ENCODE data around the gene ST13. TPM values are rescaled to one million over a fixed set of nuclear protein-coding genes. Genes with fewer than 3 reads are reported as not detected.
"Not testable (repeated sequence)": the region's sequence is repeated elsewhere in the genome, so short reads cannot be mapped to it uniquely, and the experiment has no call there.

The ST13 gene
- total RNA-seq, 1 experiment from 2014 or later: 136 TPM

- DNase-seq (no peak), ATAC-seq (no peak)
- Histone ChIP-seq H3F3A (ENCODE audit: low read length, unreplicated experiment) (no peaks in the 10 kb centered on the region), H2AFZ (ENCODE audit: low read length) (no peak overlapping the region), H4K20me1 (ENCODE audit: low read length) (no peaks in the 10 kb centered on the region), H3K27me3 (ENCODE audit: low read length) (no peaks in the 10 kb centered on the region), H3K79me2 (ENCODE audit: low read length) (no peaks in the 10 kb centered on the region), H3K9ac (ENCODE audit: low read length) (no peak overlapping the region), H3K4me3 (ENCODE audit: low read length) (no peak overlapping the region), H3K36me3 (ENCODE audit: low read depth, low read length) (peaks cover 42% of the 10 kb centered on the region), H3K9me3 (ENCODE audit: low read length) (no peaks in the 10 kb centered on the region), H3K9me2 (replicated peaks; ENCODE audit: low read length) (no peaks in the 10 kb centered on the region), H3K4me1 (ENCODE audit: insufficient read depth, low read length) (no peaks in the 10 kb centered on the region), H3K27ac (ENCODE audit: low read length) (no peak overlapping the region), H3K4me2 (ENCODE audit: low read length) (no peak overlapping the region)
- TF ChIP-seq EZH2phosphoT487 (IDR thresholded peaks at IDR 0.05; ENCODE audit: borderline replicate concordance, low read length): no peak
- no peak for TF ChIP-seq CTCF (conservative IDR thresholded peaks at IDR 0.05; ENCODE audit: low read depth, low read length)
- no peak for TF ChIP-seq EZH2 (IDR thresholded peaks at IDR 0.05; ENCODE audit: low read length, unreplicated experiment)
- intact Hi-C loops (cut with micrococcal nuclease): no loop called here
- POLR2A ChIA-PET (ENCODE audit: unreplicated experiment): no interaction called here
- CTCF ChIA-PET: no interaction called here
- BruUV-seq (replicated peaks): no TSS peak
Measured at GRCh38 chr22:40826984-40827741, 29.3 kb downstream of the ST13 start.

- H3K4me1 ChIP-seq (ENCODE audit: insufficient read depth, low read length); ATAC-seq; H3F3A ChIP-seq (ENCODE audit: low read length, unreplicated experiment); H3K9me2 ChIP-seq (replicated peaks; ENCODE audit: low read length); H3K9ac ChIP-seq (ENCODE audit: low read length); DNase-seq; CTCF ChIA-PET; H3K9me3 ChIP-seq (ENCODE audit: low read length); H3K79me2 ChIP-seq (ENCODE audit: low read length); H3K27ac ChIP-seq (ENCODE audit: low read length); H2AFZ ChIP-seq (ENCODE audit: low read length); H4K20me1 ChIP-seq (ENCODE audit: low read length); H3K27me3 ChIP-seq (ENCODE audit: low read length); H3K4me2 ChIP-seq (ENCODE audit: low read length); intact Hi-C loops (cut with micrococcal nuclease); H3K4me3 ChIP-seq (ENCODE audit: low read length): not testable (repeated sequence)
- POLR2A ChIA-PET (ENCODE audit: unreplicated experiment): interaction anchor here (0.7 kb wide), 1 partner anchor 12 kb away, joined by 3 read pairs; no protein-coding TSS in a partner anchor
- TSS peak; percentile 79 for BruUV-seq (replicated peaks)
- H3K36me3 ChIP-seq (ENCODE audit: low read depth, low read length): peaks cover 38% of the 10 kb centered on the region
Measured at GRCh38 chr22:40826292-40826691, 30.1 kb downstream of the ST13 start.

GRCh38 chr22:40823426-40823825 is 33.0 kb downstream of the ST13 start:
- DNase-seq: no peak
- H4K20me1 ChIP-seq (ENCODE audit: low read length): no peaks in the 10 kb centered on the region
- no peaks in the 10 kb centered on the region for H3K9me3 ChIP-seq (ENCODE audit: low read length)
- peaks cover 4% of the 10 kb centered on the region for H3F3A ChIP-seq (ENCODE audit: low read length, unreplicated experiment)
- ChIA-PET POLR2A (ENCODE audit: unreplicated experiment) (no interaction called here), CTCF (no interaction called here)
- H3K36me3 ChIP-seq (ENCODE audit: low read depth, low read length): peaks cover 17% of the 10 kb centered on the region
- H3K9ac ChIP-seq (ENCODE audit: low read length): no peak overlapping the region
- no peak for ATAC-seq
- no peak overlapping the region for H3K4me2 ChIP-seq (ENCODE audit: low read length)
- H3K4me1 ChIP-seq (ENCODE audit: insufficient read depth, low read length): peaks cover 9% of the 10 kb centered on the region
- H3K79me2 ChIP-seq (ENCODE audit: low read length): peaks cover 7% of the 10 kb centered on the region
- no peak overlapping the region for H2AFZ ChIP-seq (ENCODE audit: low read length)
- no TSS peak for BruUV-seq (replicated peaks)
- intact Hi-C loops (cut with micrococcal nuclease): no loop called here
- H3K9me2 ChIP-seq (replicated peaks; ENCODE audit: low read length): no peaks in the 10 kb centered on the region
- no peak overlapping the region for H3K27ac ChIP-seq (ENCODE audit: low read length)
- H3K27me3 ChIP-seq (ENCODE audit: low read length): no peaks in the 10 kb centered on the region
- TF ChIP-seq CTCF (conservative IDR thresholded peaks at IDR 0.05; ENCODE audit: low read depth, low read length) (no peak), EZH2phosphoT487 (IDR thresholded peaks at IDR 0.05; ENCODE audit: borderline replicate concordance, low read length) (no peak), EZH2 (IDR thresholded peaks at IDR 0.05; ENCODE audit: low read length, unreplicated experiment) (no peak)
- no peak overlapping the region for H3K4me3 ChIP-seq (ENCODE audit: low read length)

Data from PC-3 (cell line).